NCI-H2029 (cell line): ENCODE data around the gene THRA.

Experiments used
- DNase-seq: peaks from one replicate; lab custom pipeline; 2025; lab: John Stamatoyannopoulos, UW

THRA gene

GRCh38 chr17:40026816-40027613, 35.8 kb upstream of the THRA start:
- DNase-seq = peak; percentile 73

GRCh38 chr17:40027614-40028012, 35.2 kb upstream of the THRA start:
- DNase-seq = no peak

- DNase-seq = no peak
Measured at GRCh38 chr17:40028595-40028994, 34.2 kb upstream of the THRA start.

GRCh38 chr17:40031706-40032105, 31.1 kb upstream of the THRA start:
- no peak for DNase-seq

GRCh38 chr17:40032322-40033320, 30.1 kb upstream of the THRA start:
- DNase-seq = no peak

- DNase-seq = no peak
Measured at GRCh38 chr17:40033339-40033738, 29.4 kb upstream of the THRA start.

- no peak for DNase-seq
Measured at GRCh38 chr17:40034426-40035161, 28.2 kb upstream of the THRA start.

- DNase-seq = no peak
Measured at GRCh38 chr17:40035162-40035559, 27.6 kb upstream of the THRA start.

GRCh38 chr17:40038882-40039513, 23.8 kb upstream of the THRA start:
- DNase-seq = no peak

GRCh38 chr17:40041196-40041595, 21.6 kb upstream of the THRA start:
- DNase-seq = no peak

GRCh38 chr17:40056379-40057015, 6.3 kb upstream of the THRA start:
- no peak for DNase-seq

GRCh38 chr17:40058186-40058784, 4.5 kb upstream of the THRA start:
- no peak for DNase-seq

GRCh38 chr17:40058865-40059264, 3.9 kb upstream of the THRA start:
- DNase-seq = no peak

- no peak for DNase-seq
Measured at GRCh38 chr17:40059729-40060475, 2.9 kb upstream of the THRA start.

- no peak for DNase-seq
Measured at GRCh38 chr17:40060887-40061608, 1.7 kb upstream of the THRA start.

GRCh38 chr17:40061609-40062038, 1.1 kb upstream of the THRA start:
- no peak for DNase-seq

GRCh38 chr17:40063187-40063771, 514 bp downstream of the THRA start:
- DNase-seq = no peak

GRCh38 chr17:40063901-40064531, 1.3 kb downstream of the THRA start:
- no peak for DNase-seq
